NCI-H1048 (cell line): ENCODE data around the gene LRP1.

Experiments
- DNase-seq: peaks from one replicate; lab custom pipeline; 2025; lab: John Stamatoyannopoulos, UW

The LRP1 gene

GRCh38 chr12:57154804-57155434 lies 26.6 kb downstream of the LRP1 start:
- no peak for DNase-seq

- DNase-seq, result no peak
These were observed 28.6 kb downstream of the LRP1 start for GRCh38 chr12:57156701-57157403.

GRCh38 chr12:57157588-57158173 lies 29.4 kb downstream of the LRP1 start:
- DNase-seq, result no peak

GRCh38 chr12:57158186-57158585 lies 29.9 kb downstream of the LRP1 start:
- no peak for DNase-seq

- DNase-seq, result no peak
These were observed 30.4 kb downstream of the LRP1 start for GRCh38 chr12:57158665-57159064.

- no peak for DNase-seq
These were observed 31.0 kb downstream of the LRP1 start for GRCh38 chr12:57159311-57159710.

- no peak for DNase-seq
These were observed 31.8 kb downstream of the LRP1 start for GRCh38 chr12:57160040-57160439.

GRCh38 chr12:57160741-57161140 lies 32.5 kb downstream of the LRP1 start:
- no peak for DNase-seq

- DNase-seq, result no peak
These were observed 33.2 kb downstream of the LRP1 start for GRCh38 chr12:57161491-57161890.

- DNase-seq, result no peak
These were observed 34.4 kb downstream of the LRP1 start for GRCh38 chr12:57162553-57163125.

GRCh38 chr12:57164454-57164853 lies 36.2 kb downstream of the LRP1 start:
- DNase-seq, result no peak

- DNase-seq, result no peak
These were observed 36.8 kb downstream of the LRP1 start for GRCh38 chr12:57164966-57165625.

- no peak for DNase-seq
These were observed 37.5 kb downstream of the LRP1 start for GRCh38 chr12:57165741-57166140.

GRCh38 chr12:57166971-57167371 lies 38.7 kb downstream of the LRP1 start:
- no peak for DNase-seq

GRCh38 chr12:57168058-57168457 lies 39.8 kb downstream of the LRP1 start:
- DNase-seq, result no peak

GRCh38 chr12:57169046-57169795 lies 40.9 kb downstream of the LRP1 start:
- no peak for DNase-seq

- DNase-seq, result no peak
These were observed 41.7 kb downstream of the LRP1 start for GRCh38 chr12:57169969-57170368.

GRCh38 chr12:57170408-57170807 lies 42.1 kb downstream of the LRP1 start:
- DNase-seq, result no peak

- DNase-seq, result no peak
These were observed 42.6 kb downstream of the LRP1 start for GRCh38 chr12:57170927-57171326.

- no peak for DNase-seq
These were observed 43.4 kb downstream of the LRP1 start for GRCh38 chr12:57171668-57172067.

- DNase-seq, result no peak
These were observed 44.8 kb downstream of the LRP1 start for GRCh38 chr12:57173089-57173488.

GRCh38 chr12:57173683-57174082 lies 45.4 kb downstream of the LRP1 start:
- no peak for DNase-seq
